ENCODE results near the gene NPY4R. TPM values are rescaled to one million over a fixed set of nuclear protein-coding genes. Genes with fewer than 3 reads are reported as not detected.

NPY4R gene
- polyA plus RNA-seq, 1 donor from 2014 or later = not detected

Other genes starting within 250 kb of the NPY4R start
- not detected in 2 replicates for gene ANTXRL, start 179.0 kb downstream of the NPY4R start, polyA plus RNA-seq
- not detected in 2 replicates for gene ANXA8L1, start 90.2 kb downstream of the NPY4R start, polyA plus RNA-seq
- 7.1 and 10.5 TPM in 2 replicates for gene GPRIN2, start 90.7 kb upstream of the NPY4R start, polyA plus RNA-seq
- 0.16 TPM in 1 of 2 replicates, not detected in the other for gene SYT15, start 113.2 kb upstream of the NPY4R start, polyA plus RNA-seq

Data from neural cell (in vitro differentiated cells).